Thyroid gland (tissue), 4 donors: ENCODE results near the gene B3GNT7. TPM values are rescaled to one million over a fixed set of nuclear protein-coding genes. Genes with fewer than 3 reads are reported as not detected.

Source experiments
- DNase-seq, 2 donors: peaks; one replicate each; pipeline ENCODE4 v3.0.0-alpha.2; 2019
- H3K27ac ChIP-seq, 3 donors: fragments of 200-600 bp; sonication (generic); 1 replicate in 2 of 3; 2 replicates in 1 of 3; pipeline ENCODE4 v1.5.1; 2016 to 2019; ENCODE audit warnings: mild to moderate bottlenecking in 1 of 3, moderate library complexity in 1 of 3
- H3K27me3 ChIP-seq: fragments of 200-600 bp; sonication (generic); one replicate; pipeline ENCODE4 v1.5.1; 2019
- H3K36me3 ChIP-seq, 2 donors: fragments of 200-600 bp; sonication (generic); one replicate each; pipeline ENCODE4 v1.5.1; 2016 to 2019
- H3K4me1 ChIP-seq, 2 donors: fragments of 200-600 bp; sonication (generic); one replicate each; pipeline ENCODE4 v1.5.1; 2017 to 2019
- H3K4me3 ChIP-seq, 3 donors: fragments of 200-600 bp; sonication (generic); replicated peaks in 1 of 3; 1 replicate in 2 of 3; 2 replicates in 1 of 3; pipeline ENCODE4 v1.5.1; 2016; ENCODE audit warnings: mild to moderate bottlenecking in 1 of 3
- H3K9me3 ChIP-seq: fragments of 200-600 bp; sonication (generic); one replicate; pipeline ENCODE4 v1.5.1; 2017
- CTCF ChIP-seq, 6 experiments: fragments of 200-600 bp in 3 of 6; fragments of 450-650 bp in 3 of 6; sonication (generic) in 3 of 6; IDR thresholded peaks; one replicate each; pipeline ENCODE4 v1.5.1; 2016 to 2019; ENCODE audit warnings: antibody characterized with exemption in 6 of 6, mild to moderate bottlenecking in 2 of 6, inconsistent platforms in 1 of 6, moderate library complexity in 1 of 6
- POLR2A ChIP-seq, 2 donors: fragments of 450-650 bp; IDR thresholded peaks; one replicate each; pipeline ENCODE4 v1.6.1; 2017; ENCODE audit warnings: antibody characterized with exemption in 2 of 2, mild to moderate bottlenecking in 2 of 2, moderate library complexity in 1 of 2
- WGBS, 2 donors: methylation state at CpG; one replicate each; pipeline ENCODE4 v1.1.5; 2017; 5-methylcytosine and 5-hydroxymethylcytosine counted together
- intact Hi-C: fragments of 100-400 bp; cut with DNase I; formaldehyde crosslinking; loops from one replicate; pipeline ENCODE4 v1.15.1; 2023
- total RNA-seq, 4 donors: library from RNA; depleted of rRNA; stranded (reverse); fragments of >200 nt; gene quantifications; one replicate each; pipeline ENCODE4 v1.2.3, GENCODE V29; 2016

The B3GNT7 gene
- total RNA-seq, 4 donors from 2014 or later = 6.5 to 19.2 (median 7.8) TPM

GRCh38 chr2:231411831-231412617 lies 16.5 kb downstream of the B3GNT7 start:
- 8 to 10% methylated on average over 11 to 15 of the region's 67 CpGs for WGBS, 2 donors
- Histone ChIP-seq H3K4me3 (peak overlapping the region; percentile 48 to 67 (median 63)), H3K9me3 (no peaks in the 10 kb centered on the region), H3K36me3 (no peaks in the 10 kb centered on the region), H3K27me3 (no peaks in the 10 kb centered on the region), H3K4me1 (peaks cover 5 to 9% of the 10 kb centered on the region in 2 donors), H3K27ac (no peak overlapping the region)
- peak; percentile 87 to 90 for DNase-seq
- TF ChIP-seq CTCF (IDR thresholded peaks at IDR 0.05) (peak; percentile 64 to 96 (median 80)), POLR2A (IDR thresholded peaks at IDR 0.05) (no peak)
- intact Hi-C loops = loop anchor here (5.0 kb wide), 2 partner anchors 185 to 310 kb away; no protein-coding TSS in a partner anchor

- no peaks in the 10 kb centered on the region for H3K9me3 ChIP-seq
- peak overlapping the region in 1 of 3 donors; percentile 48 for H3K4me3 ChIP-seq
- no peaks in the 10 kb centered on the region for H3K36me3 ChIP-seq
- intact Hi-C loops = loop anchor here (5.0 kb wide), 2 partner anchors 185 to 310 kb away; no protein-coding TSS in a partner anchor
- no peaks in the 10 kb centered on the region for H3K27me3 ChIP-seq
- no peak overlapping the region for H3K27ac ChIP-seq
- DNase-seq = no peak
- H3K4me1 ChIP-seq = peaks cover 5 to 9% of the 10 kb centered on the region in 2 donors
- no peak for TF ChIP-seq CTCF (IDR thresholded peaks at IDR 0.05)
- TF ChIP-seq POLR2A (IDR thresholded peaks at IDR 0.05) = no peak
- WGBS, 2 donors = 32 to 38% methylated on average over 6 to 9 of the region's 9 CpGs
Observed at GRCh38 chr2:231412618-231412963, 17.1 kb downstream of the B3GNT7 start.

- intact Hi-C loops = loop anchor here (5.0 kb wide), 2 partner anchors 186 to 311 kb away; no protein-coding TSS in a partner anchor
- no peak for TF ChIP-seq POLR2A (IDR thresholded peaks at IDR 0.05)
- TF ChIP-seq CTCF (IDR thresholded peaks at IDR 0.05) = no peak
- H3K4me1 ChIP-seq = peaks cover 5 to 9% of the 10 kb centered on the region in 2 donors
- no peaks in the 10 kb centered on the region for H3K9me3 ChIP-seq
- H3K27me3 ChIP-seq = no peaks in the 10 kb centered on the region
- DNase-seq = no peak
- H3K27ac ChIP-seq = no peak overlapping the region
- WGBS, 2 donors = 86 to 92% methylated on average over 6 of the region's 6 CpGs
- no peak overlapping the region for H3K4me3 ChIP-seq
- H3K36me3 ChIP-seq = no peaks in the 10 kb centered on the region
Observed at GRCh38 chr2:231413456-231413855, 17.9 kb downstream of the B3GNT7 start.

- WGBS, 2 donors = 69 to 70% methylated on average over 15 of the region's 15 CpGs
- H3K27ac ChIP-seq = no peak overlapping the region
- no peak overlapping the region for H3K4me3 ChIP-seq
- H3K36me3 ChIP-seq = no peaks in the 10 kb centered on the region
- no peak for DNase-seq
- intact Hi-C loops = loop anchor here (5.0 kb wide), 2 partner anchors 187 to 312 kb away; no protein-coding TSS in a partner anchor
- no peaks in the 10 kb centered on the region for H3K27me3 ChIP-seq
- no peaks in the 10 kb centered on the region for H3K9me3 ChIP-seq
- H3K4me1 ChIP-seq = peaks cover 5 to 9% of the 10 kb centered on the region in 2 donors
- no peak for TF ChIP-seq POLR2A (IDR thresholded peaks at IDR 0.05)
- TF ChIP-seq CTCF (IDR thresholded peaks at IDR 0.05) = no peak
Observed at GRCh38 chr2:231413921-231414476, 18.5 kb downstream of the B3GNT7 start.

GRCh38 chr2:231415029-231415428 lies 19.5 kb downstream of the B3GNT7 start:
- Histone ChIP-seq H3K9me3 (no peaks in the 10 kb centered on the region), H3K36me3 (no peaks in the 10 kb centered on the region), H3K27me3 (no peaks in the 10 kb centered on the region), H3K4me3 (no peak overlapping the region), H3K4me1 (peaks cover 5 to 9% of the 10 kb centered on the region in 2 donors), H3K27ac (no peak overlapping the region)
- TF ChIP-seq CTCF (IDR thresholded peaks at IDR 0.05) (no peak), POLR2A (IDR thresholded peaks at IDR 0.05) (no peak)
- DNase-seq = no peak
- intact Hi-C loops = no loop called here
